MV-4-11 (cell line): ENCODE results near the gene RAB3IL1.

Source experiments
- DNase-seq: peaks from one replicate; lab custom pipeline; 2025; lab: John Stamatoyannopoulos, UW

Gene RAB3IL1

DNA sequence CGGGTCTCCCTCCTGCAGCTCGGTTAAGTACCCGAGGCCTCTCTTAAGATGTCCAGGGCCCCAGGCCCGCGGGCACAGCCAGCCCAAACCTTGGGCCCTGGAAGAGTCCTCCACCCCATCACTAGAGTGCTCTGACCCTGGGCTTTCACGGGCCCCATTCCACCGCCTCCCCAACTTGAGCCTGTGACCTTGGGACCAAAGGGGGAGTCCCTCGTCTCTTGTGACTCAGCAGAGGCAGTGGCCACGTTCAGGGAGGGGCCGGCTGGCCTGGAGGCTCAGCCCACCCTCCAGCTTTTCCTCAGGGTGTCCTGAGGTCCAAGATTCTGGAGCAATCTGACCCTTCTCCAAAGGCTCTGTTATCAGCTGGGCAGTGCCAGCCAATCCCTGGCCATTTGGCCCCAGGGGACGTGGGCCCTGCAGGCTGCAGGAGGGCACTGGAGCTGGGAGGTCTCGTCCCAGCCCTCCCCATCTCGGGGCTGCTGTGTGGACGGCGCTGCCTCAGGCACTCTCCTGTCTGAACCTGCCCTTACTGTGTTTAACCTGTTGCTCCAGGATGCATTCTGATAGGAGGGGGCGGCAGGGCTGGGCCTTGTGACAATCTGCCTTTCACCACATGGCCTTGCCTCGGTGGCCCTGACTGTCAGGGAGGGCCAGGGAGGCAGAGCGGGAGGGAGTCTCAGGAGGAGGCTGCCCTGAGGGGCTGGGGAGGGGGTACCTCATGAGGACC, 51.0 kb downstream of the RAB3IL1 start:
- no peak for DNase-seq

- DNase-seq: no peak
Measured at GRCh38 chr11:61864814-61865775, 52.3 kb downstream of the RAB3IL1 start.

- DNase-seq: no peak
Measured at GRCh38 chr11:61863548-61864081, 53.8 kb downstream of the RAB3IL1 start.

DNA sequence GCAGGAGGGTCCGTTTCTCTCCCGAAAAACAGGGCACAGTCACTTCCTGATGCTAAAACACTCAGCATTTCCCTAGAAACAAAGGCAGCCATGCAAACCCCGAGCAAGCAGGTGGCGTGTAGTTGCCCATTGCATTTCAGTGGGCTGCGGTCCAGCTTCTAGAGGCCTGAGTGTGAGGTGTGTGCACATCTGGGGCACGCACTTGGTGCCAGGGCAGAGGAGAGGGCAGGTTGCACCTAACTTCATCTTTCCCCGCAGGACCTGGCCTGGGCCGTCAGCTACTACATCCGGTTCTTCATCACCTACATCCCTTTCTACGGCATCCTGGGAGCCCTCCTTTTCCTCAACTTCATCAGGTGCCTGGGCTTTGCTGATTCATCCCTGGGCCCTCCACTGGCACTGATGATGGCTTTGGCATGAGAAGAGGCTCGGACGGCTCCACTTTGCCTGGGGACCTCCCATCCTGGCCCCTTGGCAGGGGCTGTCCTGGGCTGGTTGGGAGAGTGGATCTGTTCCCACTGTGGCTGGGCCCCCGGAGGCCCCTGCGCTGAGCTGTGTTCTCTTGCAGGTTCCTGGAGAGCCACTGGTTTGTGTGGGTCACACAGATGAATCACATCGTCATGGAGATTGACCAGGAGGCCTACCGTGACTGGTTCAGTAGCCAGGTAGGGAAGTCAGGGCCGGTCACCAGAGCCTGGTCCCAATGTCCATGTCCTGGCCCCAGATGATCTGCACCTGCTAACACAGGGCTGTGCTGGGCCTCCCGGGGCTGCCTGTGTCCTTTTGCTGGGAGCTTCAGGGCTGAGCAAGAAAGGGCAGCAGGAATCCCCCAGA, 54.4 kb downstream of the RAB3IL1 start:
- no peak for DNase-seq

DNA sequence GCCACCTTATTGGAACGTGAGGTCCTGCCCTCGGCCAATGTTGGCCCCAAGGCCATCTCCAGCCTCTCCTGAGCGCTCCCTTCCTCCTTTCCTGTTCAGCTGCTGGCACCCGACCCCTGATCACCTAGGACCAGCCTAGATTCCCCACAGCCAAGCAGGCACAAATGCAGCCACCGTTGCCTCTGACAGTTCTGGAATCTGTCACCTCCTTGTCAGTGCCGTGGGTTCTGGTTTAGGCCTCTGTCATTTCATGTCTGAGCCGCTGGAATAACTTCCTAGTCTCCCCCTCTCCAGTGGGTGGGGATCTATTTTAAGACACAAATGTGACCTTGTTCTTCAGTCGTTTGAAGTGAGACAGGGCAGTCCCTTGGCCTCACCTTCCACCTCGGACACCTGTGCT, 55.7 kb downstream of the RAB3IL1 start:
- no peak for DNase-seq

GRCh38 chr11:61860054-61860903, 57.1 kb downstream of the RAB3IL1 start:
- no peak for DNase-seq

DNA sequence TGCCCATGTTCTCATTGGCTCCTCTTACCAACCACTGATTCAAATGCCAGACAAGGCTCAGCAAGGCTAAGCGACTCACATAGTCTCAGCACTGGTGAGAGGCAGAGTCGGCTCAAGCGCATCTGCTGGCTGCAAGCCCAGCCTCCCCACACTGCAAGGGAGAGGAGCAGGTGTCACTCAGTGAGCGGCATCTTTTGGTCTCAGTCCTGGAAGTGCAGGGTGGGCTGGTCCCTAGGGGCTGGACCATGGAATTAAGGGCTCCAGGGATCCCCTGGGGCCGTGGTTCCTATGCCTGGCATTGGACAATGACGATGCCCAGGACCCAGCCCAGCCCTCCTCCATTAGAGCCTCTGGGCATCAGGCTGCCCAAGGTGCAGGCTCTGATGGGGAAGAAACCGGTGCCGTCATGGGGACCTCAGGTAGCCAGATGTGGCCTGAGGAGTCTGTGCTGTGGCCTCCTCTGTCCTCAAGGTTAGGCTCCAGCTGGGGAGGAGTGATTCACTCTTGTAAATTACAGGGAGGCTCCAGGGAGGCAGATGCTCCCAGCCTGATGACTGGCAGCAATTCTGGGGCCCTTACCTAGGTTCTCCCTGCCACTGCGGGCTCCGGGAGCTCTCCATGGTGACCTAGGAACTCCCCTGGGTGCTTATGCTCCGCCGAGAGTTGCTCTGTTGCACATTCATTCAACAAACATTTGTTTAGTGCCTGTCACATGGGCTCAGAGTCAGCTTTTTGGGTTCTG, 61.3 kb downstream of the RAB3IL1 start:
- no peak for DNase-seq

GRCh38 chr11:61854966-61855714, 62.2 kb downstream of the RAB3IL1 start:
- DNase-seq: no peak

DNA sequence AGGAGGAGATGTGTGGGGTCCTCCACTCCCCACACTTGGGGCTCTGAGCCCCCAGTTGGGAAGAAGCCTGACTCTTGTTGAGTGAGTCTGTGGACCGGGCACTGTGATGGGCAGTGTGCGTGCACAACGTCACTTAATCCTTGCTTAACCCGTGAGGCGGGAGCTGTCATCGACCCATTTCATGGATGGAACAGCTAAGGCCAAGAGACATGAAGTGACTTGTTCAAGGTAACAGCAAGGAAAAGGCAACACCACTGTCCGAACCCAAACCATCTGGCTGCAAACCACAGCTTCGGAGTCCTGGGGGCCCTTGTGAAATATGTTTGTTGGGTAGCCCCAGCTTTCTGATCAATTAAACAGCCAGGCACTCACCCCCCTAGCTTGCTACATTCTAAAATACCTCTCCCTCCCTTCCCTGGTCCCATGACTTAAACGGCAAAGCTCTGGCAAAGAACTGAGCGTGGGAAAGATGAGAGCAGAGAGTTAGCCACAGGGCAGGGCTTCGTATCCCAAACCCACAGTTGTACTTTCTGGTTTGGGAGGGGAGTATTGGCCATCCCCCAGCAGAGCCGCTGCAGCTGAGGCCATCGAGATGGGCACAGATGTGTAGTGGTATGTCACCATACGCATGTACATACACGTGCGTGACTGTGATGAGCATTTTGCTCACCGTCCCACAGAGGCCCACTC, 63.0 kb downstream of the RAB3IL1 start:
- DNase-seq: no peak

- DNase-seq: no peak
Measured at GRCh38 chr11:61853698-61854169, 63.6 kb downstream of the RAB3IL1 start.

- DNase-seq: no peak
Measured at GRCh38 chr11:61851900-61852295, 65.5 kb downstream of the RAB3IL1 start.

- no peak for DNase-seq
Measured at GRCh38 chr11:61851113-61851899, 66.1 kb downstream of the RAB3IL1 start.

- DNase-seq: no peak
Measured at GRCh38 chr11:61850687-61851086, 66.7 kb downstream of the RAB3IL1 start.

DNA sequence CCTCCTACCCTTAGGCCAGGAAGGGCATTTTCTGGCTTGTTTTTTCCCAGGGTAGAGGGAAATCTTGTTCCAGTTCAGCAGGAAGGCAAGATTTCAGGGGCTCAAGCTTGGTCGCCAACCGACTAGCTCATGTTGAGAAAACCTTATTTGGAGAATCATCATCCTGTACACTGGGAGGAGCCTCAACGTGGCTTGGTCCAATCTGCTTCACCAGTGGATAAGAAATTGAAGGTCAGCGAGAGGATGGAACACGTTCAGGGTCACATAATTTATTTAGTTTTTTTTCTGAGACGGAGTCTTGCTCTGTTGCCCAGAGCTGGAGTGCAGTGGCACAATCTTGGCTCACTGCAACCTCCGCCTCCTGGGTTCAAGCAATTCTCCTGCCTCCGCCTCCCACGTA, 68.7 kb downstream of the RAB3IL1 start:
- no peak for DNase-seq

DNA sequence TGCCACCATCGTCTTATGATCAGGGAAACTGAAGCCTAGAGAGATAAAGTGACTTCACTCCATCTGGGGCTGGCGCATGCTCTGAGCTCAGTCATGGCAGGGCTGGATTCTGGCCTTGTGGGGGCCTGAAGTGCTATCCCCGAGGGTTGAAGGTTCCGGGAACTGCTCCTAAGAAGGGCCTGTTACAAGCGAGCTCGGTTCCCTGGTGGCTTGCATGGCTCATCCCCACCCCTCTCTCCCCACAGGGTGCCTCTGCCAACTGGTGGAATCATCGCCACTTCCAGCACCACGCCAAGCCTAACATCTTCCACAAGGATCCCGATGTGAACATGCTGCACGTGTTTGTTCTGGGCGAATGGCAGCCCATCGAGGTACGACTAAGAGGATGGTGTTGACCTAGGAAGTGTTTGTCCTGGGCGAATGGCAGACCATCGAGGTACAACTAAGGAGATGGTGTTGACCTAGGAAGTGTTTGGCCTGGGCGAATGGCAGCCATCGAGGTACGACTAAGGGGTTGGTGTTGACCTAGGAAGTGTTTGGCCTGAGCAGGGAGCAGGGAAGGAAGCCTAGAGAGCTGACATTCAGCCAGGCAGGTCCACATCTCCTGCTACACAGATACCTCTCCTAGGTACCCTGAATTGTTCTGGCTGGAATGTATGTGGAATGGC, 69.3 kb downstream of the RAB3IL1 start:
- DNase-seq: no peak
